ENCODE data around the gene CHAF1A.

The CHAF1A gene

DNA sequence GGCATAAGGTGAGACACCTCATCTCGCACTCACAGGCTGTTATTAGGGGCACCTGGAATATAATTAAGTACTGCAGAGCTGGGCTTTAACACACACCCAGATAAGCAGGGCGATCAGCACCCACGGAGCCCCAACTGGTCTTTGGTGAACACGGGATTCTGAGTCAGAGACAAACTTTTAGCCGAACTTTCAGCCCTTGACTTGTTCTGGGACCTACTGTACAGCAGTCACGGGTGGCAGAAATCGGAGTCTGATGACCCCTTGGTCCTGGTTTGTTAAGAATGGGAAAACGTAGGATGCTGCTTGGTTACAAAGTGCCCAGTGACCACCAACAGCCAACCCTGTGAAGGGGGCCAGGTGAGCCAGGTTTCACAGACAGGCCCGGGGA lies 11.1 kb upstream of the CHAF1A start:
- TF ChIP-seq EZH2 (IDR thresholded peaks at IDR 0.05) = no peak
- TF ChIP-seq FOXP2 (optimal IDR thresholded peaks at IDR 0.05; ENCODE audit: control extremely low read depth, extremely low read length, insufficient read depth) = no peak
- TF ChIP-seq POLR2AphosphoS5 (IDR thresholded peaks at IDR 0.05; ENCODE audit: borderline replicate concordance, low read depth, low read length) = no peak
- Histone ChIP-seq H3K9ac (ENCODE audit: insufficient read length) (no peak overlapping the region), H3K36me3 (ENCODE audit: insufficient read depth, low read length) (peaks cover 9% of the 10 kb centered on the region; the same call in 1 of the 2 replicates), H3K9me3 (ENCODE audit: low read depth, low read length) (no peaks in the 10 kb centered on the region), H3K27ac (no peak overlapping the region), H3K4me3 (peak overlapping the region; percentile 55)
- no peak for DNase-seq (ENCODE audit: low read depth, low spot score)

DNA sequence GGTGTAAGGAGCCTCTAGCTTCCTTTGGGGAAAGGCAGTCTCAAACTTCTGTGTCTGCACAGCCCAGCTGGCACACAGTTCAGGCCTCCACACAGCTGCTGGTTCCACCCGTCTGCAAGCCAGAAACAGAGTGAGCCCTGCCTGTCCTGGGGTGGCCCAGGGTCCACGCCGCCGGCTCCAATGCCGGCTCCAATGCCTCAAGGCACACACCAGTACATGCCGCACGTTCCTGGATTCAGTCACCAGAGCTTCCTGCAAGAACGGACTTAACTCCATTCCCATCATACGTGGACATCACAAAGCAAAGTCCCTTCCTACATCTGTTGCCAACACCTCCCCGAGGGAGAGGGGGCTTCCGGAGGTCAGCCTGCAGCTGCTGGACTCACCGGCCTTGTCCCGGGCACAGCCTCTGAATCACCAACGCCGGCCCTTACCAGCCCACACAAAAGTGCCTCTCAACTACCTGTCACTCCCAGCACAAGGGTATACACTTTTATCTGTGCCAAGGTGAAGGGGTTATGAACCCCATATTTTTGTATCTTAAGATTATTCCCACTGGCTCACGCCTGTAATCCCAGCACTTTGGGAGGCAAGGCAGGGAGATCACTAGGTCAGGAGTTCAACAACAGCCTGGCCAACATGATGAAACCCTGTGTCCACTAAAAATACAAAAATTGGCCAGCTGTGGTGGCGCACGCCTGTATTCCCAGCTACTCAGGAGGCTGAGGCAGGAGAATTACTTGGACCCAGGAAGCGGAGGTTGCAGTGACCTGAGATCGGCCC lies 10.5 kb upstream of the CHAF1A start:
- no peak for DNase-seq (ENCODE audit: low read depth, low spot score)
- H3K9me3 ChIP-seq (ENCODE audit: low read depth, low read length) = no peaks in the 10 kb centered on the region
- no peak overlapping the region for H3K27ac ChIP-seq
- H3K9ac ChIP-seq (ENCODE audit: insufficient read length) = no peak overlapping the region
- H3K4me3 ChIP-seq = no peak overlapping the region
- TF ChIP-seq FOXP2 (optimal IDR thresholded peaks at IDR 0.05; ENCODE audit: control extremely low read depth, extremely low read length, insufficient read depth) = no peak
- TF ChIP-seq EZH2 (IDR thresholded peaks at IDR 0.05) = no peak
- TF ChIP-seq POLR2AphosphoS5 (IDR thresholded peaks at IDR 0.05; ENCODE audit: borderline replicate concordance, low read depth, low read length) = no peak
- H3K36me3 ChIP-seq (ENCODE audit: insufficient read depth, low read length) = peaks cover 9% of the 10 kb centered on the region; the same call in 1 of the 2 replicates

DNA sequence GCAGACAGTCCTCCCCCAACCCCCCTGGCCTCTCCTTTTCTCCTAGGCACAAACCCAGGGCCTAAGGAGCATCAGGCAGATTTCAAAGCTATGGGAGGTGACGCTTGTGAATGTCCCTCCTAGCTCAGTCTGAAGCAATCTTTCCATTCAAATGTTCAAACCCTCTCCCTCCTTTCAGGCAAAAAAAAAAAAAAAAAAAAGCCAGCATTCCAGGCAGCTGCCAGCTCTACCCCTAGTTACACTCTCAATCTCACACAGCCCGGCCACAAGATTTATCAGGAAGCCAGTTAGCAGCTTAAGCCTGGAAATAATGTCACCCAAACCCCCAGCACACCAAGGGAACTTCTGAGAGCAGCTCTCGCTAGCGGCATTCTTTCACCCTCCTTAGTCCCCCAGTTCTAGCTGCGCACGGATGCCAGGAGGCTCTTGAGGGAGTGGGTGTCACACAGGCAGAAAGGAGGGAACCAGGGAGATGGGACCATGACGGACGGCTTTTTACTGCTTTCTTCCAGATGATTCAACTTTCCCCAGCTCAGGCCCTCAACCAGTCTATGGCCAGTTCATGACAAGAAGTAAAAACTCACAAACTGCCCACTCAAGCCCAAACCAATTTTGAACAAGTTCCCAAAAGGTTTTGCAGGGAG lies 8.4 kb upstream of the CHAF1A start:
- H3K27ac ChIP-seq = no peak overlapping the region
- H3K36me3 ChIP-seq (ENCODE audit: insufficient read depth, low read length) = peaks cover 9% of the 10 kb centered on the region
- DNase-seq (ENCODE audit: low read depth, low spot score) = no peak
- no peak overlapping the region for H3K9ac ChIP-seq (ENCODE audit: insufficient read length)
- H3K9me3 ChIP-seq (ENCODE audit: low read depth, low read length) = no peaks in the 10 kb centered on the region
- TF ChIP-seq EZH2 (IDR thresholded peaks at IDR 0.05) (no peak), POLR2AphosphoS5 (IDR thresholded peaks at IDR 0.05; ENCODE audit: borderline replicate concordance, low read depth, low read length) (no peak), FOXP2 (optimal IDR thresholded peaks at IDR 0.05; ENCODE audit: control extremely low read depth, extremely low read length, insufficient read depth) (no peak)
- no peak overlapping the region for H3K4me3 ChIP-seq

DNA sequence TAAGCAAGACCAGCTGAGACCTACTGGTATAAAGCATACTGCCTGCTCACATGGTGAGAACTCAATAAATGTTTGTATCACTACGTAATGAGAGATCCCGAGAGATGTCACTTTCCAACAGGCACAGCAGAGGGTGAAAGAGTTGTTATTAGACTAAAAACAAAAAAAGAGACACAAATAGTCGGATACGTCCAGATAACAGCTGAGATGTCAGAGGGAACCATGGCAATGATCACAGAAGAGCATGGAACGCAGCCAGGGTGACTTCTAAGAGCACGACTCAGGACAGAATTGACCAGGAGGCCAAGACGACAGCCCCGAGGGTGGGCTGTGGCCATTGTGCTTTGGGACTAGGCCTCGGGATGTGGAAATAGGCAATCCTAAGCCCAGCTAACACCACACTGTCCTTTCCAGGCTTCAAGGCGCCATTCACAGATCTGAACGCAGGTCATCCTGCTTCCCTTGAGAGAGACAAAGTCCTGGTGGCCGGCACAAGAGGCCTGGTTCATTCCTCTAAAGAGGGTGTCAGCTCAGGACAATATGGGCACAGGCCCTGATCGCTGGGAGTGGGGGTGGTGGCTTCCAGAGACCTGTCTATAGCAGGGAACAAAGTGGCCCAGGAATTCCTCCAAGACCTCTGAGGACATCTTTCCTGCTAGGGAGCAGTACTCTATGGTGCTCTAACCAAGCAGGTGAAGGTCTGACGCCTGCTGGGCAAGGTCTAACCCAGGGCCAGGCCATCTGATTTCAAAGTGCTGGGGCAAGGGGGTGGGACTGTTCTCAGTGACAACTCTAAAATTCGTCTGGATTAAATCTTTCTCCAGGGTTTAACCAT lies 5.3 kb upstream of the CHAF1A start:
- no peak for TF ChIP-seq POLR2AphosphoS5 (IDR thresholded peaks at IDR 0.05; ENCODE audit: borderline replicate concordance, low read depth, low read length)
- H3K9ac ChIP-seq (ENCODE audit: insufficient read length) = no peak overlapping the region
- H3K4me3 ChIP-seq = no peak overlapping the region
- no peak overlapping the region for H3K27ac ChIP-seq
- H3K9me3 ChIP-seq (ENCODE audit: low read depth, low read length) = no peaks in the 10 kb centered on the region
- peaks cover 9% of the 10 kb centered on the region for H3K36me3 ChIP-seq (ENCODE audit: insufficient read depth, low read length)
- no peak for DNase-seq (ENCODE audit: low read depth, low spot score)

DNA sequence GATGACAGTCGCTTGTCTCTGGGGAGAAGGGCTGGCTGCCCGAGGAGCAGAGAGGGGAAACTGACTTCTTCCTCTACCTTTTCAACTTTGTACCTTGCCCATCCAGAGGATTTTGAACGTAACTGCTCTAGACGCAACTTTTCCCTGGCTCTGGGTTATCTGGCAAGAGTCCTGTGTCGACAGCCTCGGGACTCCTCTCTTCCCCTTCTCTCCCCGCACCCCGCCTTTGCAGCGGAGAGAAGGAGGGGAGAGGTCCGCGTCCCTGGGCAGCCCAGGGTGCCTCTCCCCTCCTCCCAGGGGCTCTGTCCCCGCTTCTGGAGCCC lies 2.7 kb upstream of the CHAF1A start:
- Histone ChIP-seq H3K36me3 (ENCODE audit: insufficient read depth, low read length) (peaks cover 14% of the 10 kb centered on the region), H3K9me3 (ENCODE audit: low read depth, low read length) (no peaks in the 10 kb centered on the region), H3K4me3 (peak overlapping the region; percentile 95), H3K27ac (peak overlapping the region; percentile 71), H3K9ac (ENCODE audit: insufficient read length) (peak overlapping the region; percentile 95)
- DNase-seq (ENCODE audit: low read depth, low spot score) = no peak
- no peak for TF ChIP-seq POLR2AphosphoS5 (IDR thresholded peaks at IDR 0.05; ENCODE audit: borderline replicate concordance, low read depth, low read length)
- no peak for TF ChIP-seq EZH2 (IDR thresholded peaks at IDR 0.05)
- TF ChIP-seq FOXP2 (optimal IDR thresholded peaks at IDR 0.05; ENCODE audit: control extremely low read depth, extremely low read length, insufficient read depth) = no peak

DNA sequence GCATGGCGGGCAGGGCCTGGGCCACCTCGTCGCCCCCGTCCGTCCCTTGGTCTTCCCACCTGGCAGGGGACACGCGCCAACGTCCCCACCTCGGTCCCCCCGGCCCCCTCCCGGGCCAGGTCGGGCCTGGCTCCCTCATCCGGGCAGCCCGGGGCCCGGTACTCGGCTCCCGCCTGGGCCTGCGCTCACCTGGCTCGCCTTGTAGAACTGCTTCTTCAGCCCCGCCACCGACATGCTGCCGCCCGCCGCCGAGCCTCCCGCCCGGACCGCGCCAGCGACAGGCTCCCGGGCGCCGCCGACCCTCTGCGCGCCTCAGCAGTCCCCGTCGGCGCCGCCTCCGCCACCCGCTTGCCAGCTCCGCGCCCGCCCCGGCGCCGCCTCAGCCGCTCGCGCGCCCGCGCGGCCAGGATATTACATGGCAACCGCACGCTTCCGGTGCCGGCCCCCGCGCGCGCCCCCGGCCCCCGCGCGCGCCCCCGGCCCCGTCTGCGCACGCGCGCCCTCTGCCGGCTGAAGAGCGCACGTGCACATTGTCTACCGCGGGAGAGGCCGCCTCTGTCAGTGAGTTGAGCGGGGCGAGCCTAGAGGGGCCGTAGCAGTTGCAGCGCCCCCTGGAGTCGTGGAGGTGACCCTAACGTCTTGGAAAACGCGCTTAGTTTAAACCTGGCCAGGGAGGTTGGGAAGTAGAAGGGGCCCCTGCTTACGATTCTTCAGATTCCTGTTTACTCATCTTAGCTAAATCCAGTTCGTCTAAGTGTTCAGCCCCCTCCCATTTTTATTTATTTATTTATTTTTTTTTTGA lies 2.1 kb upstream of the CHAF1A start, which contains the start of gene SH3GL1:
Gene SH3GL1, minus strand, starts transcription at position 413 of the 802 bp plus-strand sequence. Its CDS starts 179 bp downstream, at position 234.
- H3K36me3 ChIP-seq (ENCODE audit: insufficient read depth, low read length) = peaks cover 14% of the 10 kb centered on the region

DNA sequence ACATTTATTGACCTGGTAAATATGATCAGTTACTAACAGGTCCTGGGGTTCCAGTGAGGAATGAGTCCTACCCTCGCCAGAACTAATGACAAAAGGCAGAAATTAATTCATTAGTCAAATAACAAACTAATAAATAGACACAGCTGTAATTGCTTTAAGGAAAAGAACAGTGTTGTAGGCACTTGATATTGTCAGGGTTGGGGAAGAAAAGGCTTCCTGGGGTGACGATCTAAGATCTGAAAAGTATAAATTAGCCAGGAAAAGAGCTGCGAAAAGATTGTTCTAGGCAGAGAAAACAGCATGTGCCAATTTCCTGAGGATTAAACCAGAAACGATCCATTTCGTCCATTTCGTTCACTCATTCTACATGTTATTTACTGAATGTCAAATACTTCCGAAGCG lies 670 bp upstream of the CHAF1A start:
- Histone ChIP-seq H3K27ac (peak overlapping the region; percentile 90), H3K36me3 (ENCODE audit: insufficient read depth, low read length) (peaks cover 20% of the 10 kb centered on the region), H3K9ac (ENCODE audit: insufficient read length) (peak overlapping the region; percentile 73), H3K9me3 (ENCODE audit: low read depth, low read length) (no peaks in the 10 kb centered on the region), H3K4me3 (peak overlapping the region; percentile 75)
- no peak for TF ChIP-seq POLR2AphosphoS5 (IDR thresholded peaks at IDR 0.05; ENCODE audit: borderline replicate concordance, low read depth, low read length)
- no peak for TF ChIP-seq FOXP2 (optimal IDR thresholded peaks at IDR 0.05; ENCODE audit: control extremely low read depth, extremely low read length, insufficient read depth)
- no peak for TF ChIP-seq EZH2 (IDR thresholded peaks at IDR 0.05)
- DNase-seq (ENCODE audit: low read depth, low spot score) = no peak

More for the DNA sequence above, 2.1 kb upstream of the CHAF1A start, which contains the start of gene SH3GL1:
- Histone ChIP-seq H3K27ac (peak within 1 kb of the TSS; percentile 90), H3K9ac (ENCODE audit: insufficient read length) (peak within 1 kb of the TSS; percentile 95), H3K9me3 (ENCODE audit: low read depth, low read length) (no peaks in the 10 kb centered on the region), H3K4me3 (peak within 1 kb of the TSS; percentile 95)
- DNase-seq (ENCODE audit: low read depth, low spot score) = peak; percentile 68
- no peak for TF ChIP-seq EZH2 (IDR thresholded peaks at IDR 0.05)
- no peak for TF ChIP-seq POLR2AphosphoS5 (IDR thresholded peaks at IDR 0.05; ENCODE audit: borderline replicate concordance, low read depth, low read length)
- TF ChIP-seq FOXP2 (optimal IDR thresholded peaks at IDR 0.05; ENCODE audit: control extremely low read depth, extremely low read length, insufficient read depth) = peak; percentile 25
